GM23338 (cell line): ENCODE results near the gene HIVEP3. TPM values are rescaled to one million over a fixed set of nuclear protein-coding genes. Genes with fewer than 3 reads are reported as not detected.

Experiments
- ATAC-seq: fragments of 200-7000 bp; cut with Tn5 transposase; 3 replicates; pipeline ENCODE4 v1.9.1; 2020
- DNase-seq: peaks from one replicate; pipeline ENCODE4 v3.0.0-alpha.2; 2015; ENCODE audit warnings: low spot score
- H2AFZ ChIP-seq: fragments of 200-600 bp; sonication (generic); 2 replicates; pipeline ENCODE4 v1.8.0; 2016; ENCODE audit warnings: antibody characterized with exemption, mild to moderate bottlenecking, moderate library complexity
- H3F3A ChIP-seq: fragments of 200-600 bp; sonication (generic); replicated peaks from 2 replicates; pipeline ENCODE4 v1.8.0; 2017; ENCODE audit warnings: antibody characterized with exemption, mixed run types, low read depth
- H3K27ac ChIP-seq: fragments of 200-600 bp; sonication (generic); 2 replicates; pipeline ENCODE4 v1.6.1; 2016; ENCODE audit warnings: low read depth
- H3K27me3 ChIP-seq: fragments of 200-600 bp; sonication (generic); 2 replicates; pipeline ENCODE4 v1.8.0; 2016; ENCODE audit warnings: mild to moderate bottlenecking, mixed run types, moderate library complexity; ENCODE audit not compliant: insufficient read depth
- H3K36me3 ChIP-seq: fragments of 200-600 bp; sonication (generic); 2 replicates; pipeline ENCODE4 v1.8.0; 2016; ENCODE audit warnings: mild to moderate bottlenecking; ENCODE audit not compliant: insufficient read depth
- H3K4me1 ChIP-seq: fragments of 200-600 bp; sonication (generic); 2 replicates; pipeline ENCODE4 v1.8.0; 2016; ENCODE audit warnings: mild to moderate bottlenecking, moderate library complexity; ENCODE audit not compliant: insufficient read depth
- H3K4me2 ChIP-seq: fragments of 200-600 bp; sonication (generic); 2 replicates; pipeline ENCODE4 v1.7.1; 2017; ENCODE audit warnings: mixed run types
- H3K4me3 ChIP-seq: fragments of 200-600 bp; sonication (generic); 2 replicates; pipeline ENCODE4 v1.6.1; 2016; ENCODE audit warnings: mixed run types
- H3K79me2 ChIP-seq: fragments of 200-600 bp; sonication (generic); replicated peaks from 2 replicates; pipeline ENCODE4 v1.8.0; 2017; ENCODE audit warnings: mild to moderate bottlenecking; ENCODE audit not compliant: insufficient read depth
- H3K9me2 ChIP-seq: fragments of 200-600 bp; sonication (generic); 2 replicates; pipeline ENCODE4 v1.8.0; 2017; ENCODE audit not compliant: insufficient read depth
- H4K20me1 ChIP-seq: fragments of 200-600 bp; sonication (generic); replicated peaks from 2 replicates; pipeline ENCODE4 v1.8.0; 2017; ENCODE audit warnings: mild to moderate bottlenecking; ENCODE audit not compliant: insufficient read depth
- H3K27ac Mint-ChIP-seq: 2 replicates; pipeline ENCODE4 v1.8.0; 2020; ENCODE audit warnings: inconsistent platforms, mild to moderate bottlenecking, moderate library complexity, mixed read lengths
- H3K27me3 Mint-ChIP-seq: 3 replicates; pipeline ENCODE4 v1.8.0; 2022; ENCODE audit warnings: low read depth, mild to moderate bottlenecking, moderate library complexity, mixed read lengths, inconsistent platforms; ENCODE audit not compliant: insufficient read depth, poor library complexity
- H3K36me3 Mint-ChIP-seq: 3 replicates; pipeline ENCODE4 v1.8.0; 2021; ENCODE audit warnings: low read depth, mild to moderate bottlenecking, inconsistent platforms, moderate library complexity, mixed read lengths
- H3K4me1 Mint-ChIP-seq: 3 replicates; pipeline ENCODE4 v1.8.0; 2020; ENCODE audit warnings: mild to moderate bottlenecking, inconsistent platforms, mixed read lengths
- H3K4me3 Mint-ChIP-seq: 3 replicates; pipeline ENCODE4 v1.8.0; 2021; ENCODE audit warnings: moderate library complexity, mild to moderate bottlenecking, inconsistent platforms, mixed read lengths
- H3K9me3 Mint-ChIP-seq: 3 replicates; pipeline ENCODE4 v1.8.0; 2020; ENCODE audit warnings: moderate library complexity, mild to moderate bottlenecking, inconsistent platforms, mixed read lengths
- CREB1 ChIP-seq: fragments of 250-450 bp; sonication (Bioruptor Pico); IDR thresholded peaks from 2 replicates; pipeline ENCODE4 v1.5.0; 2020; ENCODE audit warnings: low read depth, mild to moderate bottlenecking, moderate library complexity
- ETS1 ChIP-seq: IDR thresholded peaks from 2 replicates; pipeline ENCODE4 v1.6.1; 2016; ENCODE audit warnings: antibody characterized with exemption
- EZH2phosphoT487 ChIP-seq: fragments of 200-600 bp; sonication (generic); IDR thresholded peaks from one replicate; pipeline ENCODE4 v1.8.1; 2018; ENCODE audit warnings: antibody characterized with exemption; ENCODE audit not compliant: unreplicated experiment
- NANOG ChIP-seq: IDR thresholded peaks from 2 replicates; pipeline ENCODE4 v1.6.1; 2016; ENCODE audit warnings: antibody characterized with exemption, borderline replicate concordance
- REST ChIP-seq: IDR thresholded peaks from one replicate; pipeline ENCODE4 v1.6.1; 2018; ENCODE audit warnings: antibody characterized with exemption; ENCODE audit not compliant: unreplicated experiment
- STAT1 ChIP-seq: IDR thresholded peaks from one replicate; pipeline ENCODE4 v1.6.1; 2016; ENCODE audit warnings: antibody characterized with exemption; ENCODE audit not compliant: unreplicated experiment
- ZNF114 ChIP-seq: fragments of 250-450 bp; sonication (Bioruptor Pico); IDR thresholded peaks from 2 replicates; pipeline ENCODE4 v1.5.0; 2020; ENCODE audit warnings: mild to moderate bottlenecking, moderate library complexity
- ZNF331 ChIP-seq: fragments of 250-450 bp; sonication (Bioruptor Pico); IDR thresholded peaks from 2 replicates; pipeline ENCODE4 v1.5.0; 2020; ENCODE audit warnings: low read depth, mild to moderate bottlenecking, moderate library complexity
- ZNF462 ChIP-seq: fragments of 250-450 bp; sonication (Bioruptor Pico); IDR thresholded peaks from 2 replicates; pipeline ENCODE4 v1.5.0; 2020; ENCODE audit warnings: mild to moderate bottlenecking, moderate library complexity
- polyA plus RNA-seq: library from polyadenylated mRNA; unstranded; fragments of >200 nt; fragmentation: Nextera tagmentation; extraction: Ambion mirVana; gene quantifications from 2 replicates; pipeline ENCODE4 v1.2.1, GENCODE V29; 2016
- total RNA-seq: library from RNA; depleted of rRNA; stranded (reverse); fragments of >200 nt; shearing (Covaris generic); gene quantifications from 2 replicates; pipeline ENCODE4 v1.2.3, GENCODE V29; 2014
- TF ChIP-seq, protein P1 (sequence below), 2 experiments: fragments of 200-600 bp in 1 of 2; sonication (generic) in 1 of 2; conservative IDR thresholded peaks; 2 replicates each; pipeline versions ENCODE4 v1.5.1 to v1.6.1; 2016 to 2017; ENCODE audit warnings: antibody characterized with exemption in 2 of 2, low read depth in 2 of 2, mild to moderate bottlenecking in 2 of 2, moderate library complexity in 1 of 2

Gene HIVEP3
- total and polyA plus RNA-seq, 2 experiments from 2014 or later: 0.14 to 0.24 TPM

- Histone ChIP-seq H2AFZ (no peak overlapping the region), H3K36me3 (no peaks in the 10 kb centered on the region), H3K27ac (no peak overlapping the region), H3K9me2 (0 out of 2 replicates have a peak, but pooled peaks cover 3% of the 10 kb centered on the region), H4K20me1 (no peaks in the 10 kb centered on the region), H3K27me3 (no peaks in the 10 kb centered on the region), H3K79me2 (no peaks in the 10 kb centered on the region), H3K4me3 (no peak overlapping the region), H3K4me2 (no peak overlapping the region), H3F3A (no peaks in the 10 kb centered on the region), H3K4me1 (no peaks in the 10 kb centered on the region)
- no peak for ATAC-seq
- TF ChIP-seq, protein P1, sequence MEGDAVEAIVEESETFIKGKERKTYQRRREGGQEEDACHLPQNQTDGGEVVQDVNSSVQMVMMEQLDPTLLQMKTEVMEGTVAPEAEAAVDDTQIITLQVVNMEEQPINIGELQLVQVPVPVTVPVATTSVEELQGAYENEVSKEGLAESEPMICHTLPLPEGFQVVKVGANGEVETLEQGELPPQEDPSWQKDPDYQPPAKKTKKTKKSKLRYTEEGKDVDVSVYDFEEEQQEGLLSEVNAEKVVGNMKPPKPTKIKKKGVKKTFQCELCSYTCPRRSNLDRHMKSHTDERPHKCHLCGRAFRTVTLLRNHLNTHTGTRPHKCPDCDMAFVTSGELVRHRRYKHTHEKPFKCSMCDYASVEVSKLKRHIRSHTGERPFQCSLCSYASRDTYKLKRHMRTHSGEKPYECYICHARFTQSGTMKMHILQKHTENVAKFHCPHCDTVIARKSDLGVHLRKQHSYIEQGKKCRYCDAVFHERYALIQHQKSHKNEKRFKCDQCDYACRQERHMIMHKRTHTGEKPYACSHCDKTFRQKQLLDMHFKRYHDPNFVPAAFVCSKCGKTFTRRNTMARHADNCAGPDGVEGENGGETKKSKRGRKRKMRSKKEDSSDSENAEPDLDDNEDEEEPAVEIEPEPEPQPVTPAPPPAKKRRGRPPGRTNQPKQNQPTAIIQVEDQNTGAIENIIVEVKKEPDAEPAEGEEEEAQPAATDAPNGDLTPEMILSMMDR (conservative IDR thresholded peaks at IDR 0.05; ENCODE audit: low read depth in 2 of 2): no peak
- TF ChIP-seq CREB1 (CRISPR knock-in tag): no peak
- no peak for TF ChIP-seq ZNF462 (CRISPR knock-in tag)
- TF ChIP-seq STAT1: no peak
- TF ChIP-seq ZNF114 (CRISPR knock-in tag): no peak
- TF ChIP-seq REST: no peak
- no peak for TF ChIP-seq NANOG
- no peak for TF ChIP-seq EZH2phosphoT487
- TF ChIP-seq ZNF331: no peak
- no peak for TF ChIP-seq ETS1
- Mint-ChIP-seq H3K27me3 (peaks cover 2% of the 10 kb centered on the region), H3K27ac (no peak overlapping the region), H3K4me3 (no peak overlapping the region), H3K36me3 (no peaks in the 10 kb centered on the region), H3K4me1 (peaks cover 7% of the 10 kb centered on the region; the same call in 2 of the 3 replicates), H3K9me3 (no peaks in the 10 kb centered on the region)
- DNase-seq: no peak
These were observed 235.7 kb downstream of the HIVEP3 start for GRCh38 chr1:41682845-41683625.
